ENCODE measurements around the gene NIP7. TPM values are rescaled to one million over a fixed set of nuclear protein-coding genes. Genes with fewer than 3 reads are reported as not detected.
A peak's percentile ranks its signal among the peaks of the same experiment; 100 is the strongest.
"Not testable (repeated sequence)": the region's sequence is repeated elsewhere in the genome, so short reads cannot be mapped to it uniquely, and the experiment has no call there.

The NIP7 gene
- total RNA-seq, 4 donors from 2014 or later: 1.8 to 17.3 (median 8.9) TPM

GRCh38 chr16:69351309-69352027 is 11.9 kb downstream of the NIP7 start, which contains the start of gene TMED6:
TSS of gene TMED6 (minus strand) at chr16:69351786. CDS start at chr16:69351753, 33 bp downstream.
- Histone ChIP-seq H3K36me3 (peaks cover 0 to 13% (median 5%) of the 10 kb centered on the region in 4 donors), H3K4me1 (peaks cover 0 to 7% (median 2%) of the 10 kb centered on the region in 4 donors), H3K9me3 (no peaks in the 10 kb centered on the region), H3K4me3 (peak within 1 kb of the TSS in 3 of 4 donors; percentile 8 to 26 (median 12)), H3K27ac (peak within 1 kb of the TSS; percentile 65 to 70 (median 67)), H3K27me3 (no peaks in the 10 kb centered on the region)
- intact Hi-C loops (cut with DNase I; ENCODE audit: low total_unique reads): no loop called here
- peak; percentile 77 for DNase-seq
- WGBS, 2 donors (ENCODE audit: low coverage in 1 of 2): 47% methylated on average over 12 of the region's 12 CpGs; no CpG with 5 or more reads in 1 of the 2 donors
- TF ChIP-seq EP300 (IDR thresholded peaks at IDR 0.05; ENCODE audit: low read depth) (no peak), CTCF (IDR thresholded peaks at IDR 0.05) (no peak), POLR2AphosphoS5 (IDR thresholded peaks at IDR 0.05) (peak in 1 of 3 donors; percentile 12), POLR2A (IDR thresholded peaks at IDR 0.05) (peak; percentile 15)
- in situ Hi-C loops (cut with MboI; ENCODE audit: low pct_ligation_motif_present in 1 of 4, low pct_unique_long_range_greater_than_20kb in 1 of 4, low sequenced_read_pairs in 3 of 4): no loop called here

GRCh38 chr16:69360070-69360469 is 20.5 kb downstream of the NIP7 start:
- WGBS, 2 donors (ENCODE audit: low coverage in 1 of 2): 85 to 95% methylated on average over 4 to 9 of the region's 9 CpGs
- in situ Hi-C loops (cut with MboI; ENCODE audit: low pct_ligation_motif_present in 1 of 4, low pct_unique_long_range_greater_than_20kb in 1 of 4, low sequenced_read_pairs in 3 of 4); H3K4me3 ChIP-seq; DNase-seq; intact Hi-C loops (cut with DNase I; ENCODE audit: low total_unique reads); H3K4me1 ChIP-seq; H3K9me3 ChIP-seq; H3K27ac ChIP-seq; H3K27me3 ChIP-seq: not testable (repeated sequence)
- H3K36me3 ChIP-seq: peaks cover 0 to 28% (median 8%) of the 10 kb centered on the region in 4 donors

GRCh38 chr16:69363281-69363717 is 23.7 kb downstream of the NIP7 start:
- WGBS, 2 donors (ENCODE audit: low coverage in 1 of 2): 85% methylated on average over 5 of the region's 5 CpGs; no CpG with 5 or more reads in 1 of the 2 donors
- no peak overlapping the region for H3K4me3 ChIP-seq
- intact Hi-C loops (cut with DNase I; ENCODE audit: low total_unique reads): no loop called here
- no peaks in the 10 kb centered on the region for H3K4me1 ChIP-seq
- H3K36me3 ChIP-seq: peaks cover 0 to 41% (median 13%) of the 10 kb centered on the region in 4 donors
- DNase-seq: no peak
- no peak for TF ChIP-seq POLR2A (IDR thresholded peaks at IDR 0.05)
- TF ChIP-seq EP300 (IDR thresholded peaks at IDR 0.05; ENCODE audit: low read depth): no peak
- TF ChIP-seq POLR2AphosphoS5 (IDR thresholded peaks at IDR 0.05): no peak
- no peak for TF ChIP-seq CTCF (IDR thresholded peaks at IDR 0.05)
- H3K27ac ChIP-seq: no peak overlapping the region
- no peaks in the 10 kb centered on the region for H3K27me3 ChIP-seq
- in situ Hi-C loops (cut with MboI; ENCODE audit: low pct_ligation_motif_present in 1 of 4, low pct_unique_long_range_greater_than_20kb in 1 of 4, low sequenced_read_pairs in 3 of 4): no loop called here
- no peaks in the 10 kb centered on the region for H3K9me3 ChIP-seq

- no peak for TF ChIP-seq EP300 (IDR thresholded peaks at IDR 0.05; ENCODE audit: low read depth)
- TF ChIP-seq POLR2A (IDR thresholded peaks at IDR 0.05): no peak
- TF ChIP-seq POLR2AphosphoS5 (IDR thresholded peaks at IDR 0.05): no peak
- no peak for TF ChIP-seq CTCF (IDR thresholded peaks at IDR 0.05)
- 98 to 100% methylated on average over 1 to 2 of the region's 2 CpGs for WGBS, 2 donors (ENCODE audit: low coverage in 1 of 2)
Observed at GRCh38 chr16:69364088-69364487, 24.5 kb downstream of the NIP7 start.

More at GRCh38 chr16:69364088-69364487, 24.5 kb downstream of the NIP7 start:
- no peaks in the 10 kb centered on the region for H3K27me3 ChIP-seq
- intact Hi-C loops (cut with DNase I; ENCODE audit: low total_unique reads) (no loop called here), in situ Hi-C loops (cut with MboI; ENCODE audit: low pct_ligation_motif_present in 1 of 4, low pct_unique_long_range_greater_than_20kb in 1 of 4, low sequenced_read_pairs in 3 of 4) (no loop called here)
- no peaks in the 10 kb centered on the region for H3K4me1 ChIP-seq
- H3K9me3 ChIP-seq: no peaks in the 10 kb centered on the region
- H3K36me3 ChIP-seq: peaks cover 0 to 47% (median 17%) of the 10 kb centered on the region in 4 donors
- H3K27ac ChIP-seq: no peak overlapping the region
- H3K4me3 ChIP-seq: no peak overlapping the region
- DNase-seq: no peak
